SH-SY5Y (cell line): ENCODE measurements around the gene LAMA5.

Source experiments
- GATA2 ChIP-seq: IDR thresholded peaks from 2 replicates; pipeline ENCODE4 v1.6.1; 2011; ENCODE audit warnings: mild to moderate bottlenecking, low read depth, low read length
- GATA3 ChIP-seq: IDR thresholded peaks from 2 replicates; pipeline ENCODE4 v1.6.1; 2011; ENCODE audit warnings: low read depth, mild to moderate bottlenecking, low read length, moderate library complexity

DNA sequence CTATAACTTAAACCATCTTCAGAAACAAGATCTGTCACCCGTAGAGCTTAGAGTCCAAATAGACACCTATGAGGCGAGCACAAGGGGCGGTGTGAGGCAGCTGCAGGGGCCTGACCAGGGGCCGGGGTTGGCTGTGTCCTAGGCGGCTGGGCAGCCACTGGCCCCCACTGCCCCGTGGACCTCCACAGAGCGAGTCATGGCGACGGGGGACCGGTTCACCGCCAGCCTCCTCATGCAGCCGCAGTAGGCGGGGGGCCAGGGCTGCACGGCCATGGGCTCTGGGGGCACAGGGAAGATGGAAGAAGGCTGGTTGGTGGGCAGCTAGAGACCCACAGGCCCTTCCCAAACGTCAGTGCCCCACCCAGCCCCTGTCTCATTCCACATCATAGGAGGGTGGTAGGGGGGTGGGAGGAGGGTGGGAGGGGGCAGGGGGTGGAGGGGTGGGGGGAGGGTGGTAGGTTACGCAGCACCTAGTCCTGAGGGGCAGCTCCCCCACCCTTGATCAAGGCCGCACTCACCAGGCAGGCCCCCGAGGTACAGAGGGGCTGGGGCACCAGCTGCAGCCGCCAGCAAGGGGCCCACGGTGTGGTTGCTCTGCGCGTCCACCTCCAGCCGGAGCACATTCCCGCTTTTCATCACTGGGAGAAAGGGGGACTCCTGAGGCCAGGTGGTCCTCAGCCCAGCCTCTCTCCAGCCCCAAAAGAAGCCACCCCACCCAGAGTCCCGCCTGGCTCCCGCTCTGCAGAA, 57.7 kb downstream of the LAMA5 start:
- no peak for TF ChIP-seq GATA3
- no peak for TF ChIP-seq GATA2
